ENCODE measurements around the gene GSAP.
A peak's percentile ranks its signal among the peaks of the same experiment; 100 is the strongest.

The GSAP gene

DNA sequence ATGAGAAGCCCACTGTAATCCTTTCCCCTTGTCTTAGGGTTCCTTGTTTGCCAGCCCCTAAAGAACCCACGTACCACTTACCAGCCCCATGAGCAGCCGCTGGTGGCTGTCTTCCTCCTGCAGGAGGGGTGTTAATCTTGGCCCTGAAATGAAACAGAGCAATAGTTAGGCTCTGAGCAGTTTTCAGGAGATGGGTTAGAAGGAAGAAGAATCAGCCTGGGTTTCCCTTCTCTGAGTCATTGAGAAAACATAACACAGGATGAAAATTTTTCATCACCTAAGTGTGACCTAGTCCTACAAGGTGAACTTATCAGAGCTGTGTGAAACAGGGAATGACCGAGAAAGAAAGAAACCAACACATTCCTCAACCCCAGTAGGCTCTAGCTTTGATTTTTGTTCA lies 90.0 kb downstream of the GSAP start:
- no peak for DNase-seq

DNA sequence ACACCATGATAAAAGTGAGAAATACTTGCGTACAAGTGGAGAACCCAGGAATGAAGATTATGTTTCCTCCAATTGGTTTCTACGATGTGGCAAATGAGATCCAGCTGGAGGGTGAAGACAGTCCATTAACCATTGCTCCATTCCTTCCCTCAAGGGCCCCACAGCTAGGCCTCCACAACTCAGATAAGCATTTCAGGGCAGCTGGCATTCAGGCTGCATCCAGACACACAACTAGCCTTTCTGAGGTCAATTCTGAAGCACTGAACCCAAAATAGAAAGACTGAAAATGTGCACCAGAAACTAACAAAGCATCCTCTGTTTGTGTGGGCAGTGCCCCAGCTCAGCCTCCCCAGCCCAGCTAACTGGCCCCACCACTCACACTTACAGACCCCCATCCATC lies 94.8 kb downstream of the GSAP start:
- DNase-seq: no peak

DNA sequence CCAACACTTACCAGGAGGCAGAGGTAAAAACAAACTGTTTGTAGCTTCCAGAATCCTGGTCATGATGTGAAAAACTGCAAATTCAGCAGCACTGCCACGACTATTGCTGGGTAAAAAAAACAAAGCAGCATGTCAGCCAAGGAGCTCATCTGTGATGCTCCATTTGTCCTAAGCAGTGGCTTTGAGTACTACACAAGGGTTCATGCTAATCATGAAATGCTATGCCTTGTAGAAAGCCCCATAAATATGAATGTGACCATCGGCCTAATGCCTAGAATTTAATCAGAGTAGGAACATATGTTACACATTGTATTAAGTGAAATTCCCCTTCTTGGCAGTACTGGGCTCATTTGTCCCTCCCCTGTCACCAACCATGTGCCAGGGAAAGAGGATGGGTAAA lies 95.4 kb downstream of the GSAP start:
- no peak for DNase-seq

DNA sequence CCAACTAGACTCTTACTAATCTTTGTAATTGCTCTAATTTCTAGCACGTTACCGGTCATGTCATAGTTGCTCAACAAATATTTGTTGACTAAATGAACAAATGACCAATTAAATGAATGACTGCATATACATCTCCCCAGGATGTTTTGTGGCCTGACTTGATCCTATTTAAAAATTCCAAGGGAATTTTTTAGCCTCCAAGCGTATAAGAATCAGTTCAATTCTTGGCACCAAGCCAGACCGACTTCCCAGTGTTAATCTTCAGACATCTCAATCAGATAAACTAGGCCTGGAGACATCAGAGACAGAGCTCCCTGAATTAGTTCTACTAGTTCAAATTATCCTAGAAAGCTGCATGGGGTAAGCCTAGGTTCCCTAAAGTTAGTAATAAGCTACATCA lies 96.0 kb downstream of the GSAP start:
- DNase-seq: no peak

DNA sequence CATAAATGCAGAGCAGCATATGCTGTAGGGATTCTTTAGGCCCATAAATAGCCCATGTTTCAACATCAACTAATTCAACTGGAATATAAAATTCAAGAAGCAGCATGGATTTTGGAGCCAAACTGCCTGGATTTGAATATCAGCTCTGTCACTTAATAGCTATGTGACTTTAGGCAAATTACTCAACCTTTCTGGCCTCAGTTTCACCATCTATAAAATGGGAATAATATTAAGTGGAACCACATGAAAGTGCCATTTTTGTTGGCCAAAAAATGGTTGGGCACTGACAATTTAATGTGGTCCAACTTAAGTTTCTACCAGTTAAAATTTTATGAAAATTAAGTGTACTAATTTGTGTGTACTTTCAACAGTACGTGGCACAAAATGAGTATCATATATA lies 98.1 kb downstream of the GSAP start:
- no peak for DNase-seq

DNA sequence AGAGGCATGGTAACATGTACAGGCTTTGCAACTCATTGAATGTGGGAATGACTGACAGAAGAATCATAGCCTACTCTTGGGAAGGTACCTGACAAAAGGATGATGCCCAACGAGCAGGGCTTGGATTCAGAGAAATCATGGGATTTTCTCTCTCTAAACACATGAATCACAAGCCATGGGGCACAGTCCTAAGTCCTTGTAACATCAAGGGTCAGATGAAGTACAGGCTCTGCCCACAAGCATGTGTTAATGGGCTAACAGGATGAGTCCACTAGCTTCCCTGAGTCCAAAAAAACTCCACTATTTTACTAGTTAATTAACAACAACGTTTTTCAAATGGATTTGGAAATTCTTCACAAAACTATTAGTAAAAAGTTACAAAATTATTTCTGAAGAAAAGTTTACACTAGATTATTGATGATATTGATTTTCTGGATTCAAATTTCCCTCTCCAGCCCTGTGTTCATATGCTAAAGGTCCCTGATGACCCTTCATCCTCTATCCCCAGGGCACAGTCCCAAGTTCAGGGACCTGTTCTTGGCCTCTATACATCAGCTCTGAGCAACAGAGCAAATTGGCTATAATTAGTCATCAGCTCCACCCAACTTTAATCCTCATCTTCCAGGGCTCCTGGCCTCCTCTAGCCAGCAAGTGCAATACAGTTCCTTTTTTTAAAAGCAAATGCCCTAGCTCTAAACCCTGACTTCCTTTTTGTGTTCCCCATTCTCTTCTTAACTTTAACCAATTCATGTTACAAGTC lies 99.8 kb downstream of the GSAP start:
- DNase-seq: no peak

DNA sequence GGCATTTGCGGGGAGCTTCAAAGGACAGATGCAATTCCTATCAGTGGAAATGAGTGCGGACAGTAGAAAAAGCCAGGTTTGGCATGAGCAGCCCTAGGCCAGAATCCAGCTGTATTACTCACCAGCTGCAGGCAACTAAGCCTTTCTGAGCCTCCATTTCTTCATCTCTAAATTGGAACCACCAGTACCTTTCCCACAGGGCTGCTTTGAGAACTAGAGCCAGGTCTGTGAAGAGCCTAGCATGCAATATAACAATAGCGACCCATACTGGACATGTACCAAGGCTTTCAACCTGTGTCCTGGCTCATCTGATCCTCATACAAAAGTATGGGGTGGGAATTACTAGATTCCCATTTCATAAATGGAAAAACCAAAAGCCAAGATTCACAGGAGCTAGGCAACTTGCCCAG lies 101.0 kb downstream of the GSAP start:
- peak in 1 of 3 experiments; percentile 7 for DNase-seq

DNA sequence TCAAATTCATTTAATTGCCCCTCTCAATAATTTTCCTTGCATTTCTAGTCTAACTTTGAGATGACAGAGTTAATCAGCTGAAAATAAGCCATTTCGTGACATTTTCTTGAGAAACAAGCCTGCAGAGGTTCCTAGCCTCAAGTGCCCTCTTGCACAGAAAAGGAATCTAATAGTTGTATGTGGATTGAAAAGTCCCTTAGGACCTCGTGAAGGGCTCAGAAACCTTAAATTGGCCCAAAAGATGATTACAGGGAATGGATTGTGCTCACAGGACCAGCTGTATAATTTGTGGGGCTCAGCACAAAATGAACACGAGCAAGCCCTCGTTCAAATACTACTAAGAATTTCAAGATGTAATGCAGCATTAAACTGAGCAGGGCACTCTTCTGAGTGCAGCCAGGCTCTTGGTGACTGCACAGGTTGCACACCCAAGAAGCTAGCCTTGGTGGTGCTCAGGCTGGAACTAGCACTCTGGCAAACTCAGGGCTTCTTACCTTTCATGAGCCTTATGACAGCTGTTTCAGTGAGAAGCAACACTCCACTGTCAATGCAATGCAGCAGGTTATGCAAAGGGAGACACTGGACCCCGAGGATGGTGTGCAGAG lies 102.2 kb downstream of the GSAP start:
- DNase-seq: no peak

DNA sequence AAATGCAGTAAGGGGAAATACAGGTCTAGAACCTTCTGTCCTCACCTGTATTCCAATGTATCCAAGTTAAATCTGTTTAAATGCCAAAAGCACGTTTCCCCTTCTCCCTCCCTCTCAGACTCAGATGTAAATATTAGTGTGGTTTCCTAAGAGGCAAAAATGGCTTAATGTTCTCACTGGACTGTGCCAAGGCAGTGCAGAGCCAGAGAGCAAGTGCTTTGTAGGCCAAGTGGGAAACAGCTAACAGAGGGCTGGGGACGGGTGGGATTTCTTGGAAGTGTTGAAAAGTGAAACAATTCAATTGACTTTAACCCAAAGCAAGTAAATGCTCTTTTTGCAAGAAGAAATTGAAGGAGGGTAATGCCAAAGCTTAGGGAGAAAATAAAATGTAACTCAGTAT lies 103.1 kb downstream of the GSAP start:
- no peak for DNase-seq

DNA sequence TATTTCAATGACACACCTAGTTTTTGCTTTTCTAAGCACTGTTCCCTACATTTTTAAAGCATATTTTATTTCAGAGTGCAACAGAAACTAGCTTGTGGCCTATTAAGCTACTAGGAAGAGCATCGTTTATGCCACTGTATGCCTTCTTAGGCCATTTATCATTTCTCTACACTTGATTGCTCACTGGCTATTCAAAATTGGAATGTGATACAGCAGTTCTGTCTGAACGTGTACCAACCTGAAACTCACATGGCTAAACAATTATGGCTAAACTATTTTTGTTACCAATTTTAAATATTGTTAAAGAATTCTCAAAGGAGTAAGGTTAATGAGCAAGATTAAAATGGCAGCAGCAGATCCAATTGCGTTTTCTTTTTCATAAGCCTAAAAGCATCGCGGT lies 105.2 kb downstream of the GSAP start:
- DNase-seq: peak in 1 of 3 experiments; percentile 29

DNA sequence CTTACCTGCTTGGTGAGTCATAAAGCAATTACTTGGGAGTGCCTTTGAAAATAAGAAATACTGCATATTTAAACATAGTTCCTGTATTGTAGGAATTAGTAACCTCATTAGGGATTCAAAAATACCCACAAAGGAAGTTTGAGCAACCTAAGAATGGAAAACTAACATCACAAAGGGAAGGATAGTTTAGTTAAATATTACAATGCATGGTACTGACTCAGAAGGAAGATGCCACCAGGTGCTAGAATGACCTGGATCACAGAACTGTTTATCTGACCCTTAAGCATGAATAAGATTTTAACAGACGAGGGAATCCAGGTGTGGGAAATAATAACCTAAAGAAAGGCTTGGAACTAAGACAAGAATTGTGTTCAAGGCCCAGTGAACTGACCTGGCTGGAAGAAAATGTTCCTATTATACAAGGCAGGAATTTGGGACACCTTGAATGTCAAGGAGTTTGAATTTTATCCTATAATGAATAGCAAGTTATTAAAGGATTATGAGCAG lies 106.4 kb downstream of the GSAP start:
- DNase-seq: no peak

DNA sequence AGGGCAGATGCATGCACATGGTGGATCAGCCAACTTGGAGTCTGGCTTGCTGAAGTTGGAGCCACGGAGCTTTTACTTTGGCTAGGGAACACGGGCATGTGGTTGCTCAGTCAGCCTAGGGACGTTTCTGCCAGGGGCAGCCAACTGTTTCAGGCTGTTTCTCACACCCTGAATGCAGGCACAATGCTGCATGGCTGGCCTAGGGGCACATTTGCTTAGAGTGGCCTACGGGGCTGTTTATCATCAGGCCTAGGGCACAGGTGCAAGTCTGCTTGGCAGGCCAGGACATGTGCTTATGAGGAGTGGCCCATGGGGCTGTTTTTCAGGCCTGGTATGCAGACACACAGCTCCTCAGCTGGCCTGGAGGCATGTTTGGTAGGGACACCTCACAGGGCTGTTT lies 107.4 kb downstream of the GSAP start:
- no peak for DNase-seq

DNA sequence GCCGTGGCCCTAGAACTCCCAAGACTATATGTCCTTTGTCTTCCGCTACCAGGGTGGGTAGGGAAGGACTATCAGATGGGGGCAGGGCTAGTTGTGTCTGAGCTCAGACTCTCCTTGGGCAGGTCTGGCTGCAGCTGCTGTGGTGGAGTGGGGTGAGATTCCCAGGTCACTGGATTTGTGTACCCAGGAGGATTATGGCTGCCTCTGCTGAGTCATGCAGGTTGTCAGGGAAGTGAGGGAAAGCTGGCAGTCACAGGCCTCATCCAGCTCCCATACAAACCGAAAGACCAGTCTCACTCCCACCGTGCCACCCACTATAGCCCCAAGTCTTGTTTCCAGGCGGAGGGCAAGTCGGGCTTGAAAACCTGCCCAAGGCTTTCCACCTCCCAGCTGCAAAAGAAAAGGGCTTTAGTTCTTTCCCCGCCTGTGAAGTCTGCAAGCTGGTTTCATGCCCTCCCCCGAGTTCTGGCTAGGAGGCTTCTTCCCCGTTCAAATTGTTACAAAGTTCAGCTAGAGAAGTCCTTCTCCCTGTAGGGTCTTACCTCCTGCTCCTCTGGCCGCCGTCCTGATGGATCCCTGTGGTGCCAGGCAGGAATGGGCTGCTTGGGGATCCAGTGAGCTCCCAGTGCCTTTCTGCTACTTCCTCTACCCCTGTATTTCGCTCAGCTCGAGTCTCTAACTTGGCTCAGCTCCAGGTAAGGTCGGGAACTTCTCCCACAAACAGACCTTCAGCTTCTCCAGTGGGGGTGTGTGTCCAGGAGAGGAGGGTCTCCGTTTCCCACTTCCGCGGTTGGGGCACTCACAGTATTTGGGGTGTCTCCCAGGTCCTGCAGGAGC lies 109.7 kb downstream of the GSAP start:
- no peak for DNase-seq

DNA sequence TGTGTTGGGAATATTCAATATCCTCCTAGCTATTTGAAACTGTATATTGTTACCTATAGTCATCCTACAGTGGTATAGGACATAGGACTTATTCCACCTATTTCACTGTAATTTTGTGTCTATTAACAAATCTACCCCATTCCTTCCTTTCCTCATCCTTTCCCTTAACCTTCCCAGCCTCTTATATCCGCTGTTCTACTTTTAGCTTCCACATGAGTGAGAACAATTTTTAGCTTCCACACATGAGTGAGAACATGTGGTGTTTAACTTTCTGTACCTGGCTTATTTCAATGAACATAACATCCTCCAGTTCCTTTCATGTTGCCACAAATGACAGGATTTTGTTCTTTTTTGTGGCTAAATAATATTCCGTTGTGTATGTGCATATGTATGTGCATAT lies 120.6 kb downstream of the GSAP start:
- no peak for DNase-seq

DNA sequence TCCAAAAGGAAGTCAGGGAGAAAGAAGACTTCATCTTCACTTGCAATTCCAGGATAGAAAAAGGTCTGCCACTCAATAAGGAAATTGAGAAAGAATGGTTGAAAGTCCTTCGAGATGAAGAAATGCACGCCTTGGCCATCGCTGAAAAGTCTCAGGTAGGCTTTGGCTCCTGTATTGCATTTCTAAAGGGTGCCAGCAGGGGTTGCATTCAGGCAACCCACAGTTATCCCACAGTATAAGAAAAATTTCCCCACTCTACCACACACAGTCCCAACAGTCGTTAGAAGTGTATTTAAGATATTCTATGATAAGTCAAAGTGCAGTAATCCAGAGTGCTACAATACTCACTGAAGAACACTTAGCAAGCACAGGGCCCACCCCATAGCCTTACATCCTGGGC lies 123.1 kb downstream of the GSAP start:
- no peak for DNase-seq

DNA sequence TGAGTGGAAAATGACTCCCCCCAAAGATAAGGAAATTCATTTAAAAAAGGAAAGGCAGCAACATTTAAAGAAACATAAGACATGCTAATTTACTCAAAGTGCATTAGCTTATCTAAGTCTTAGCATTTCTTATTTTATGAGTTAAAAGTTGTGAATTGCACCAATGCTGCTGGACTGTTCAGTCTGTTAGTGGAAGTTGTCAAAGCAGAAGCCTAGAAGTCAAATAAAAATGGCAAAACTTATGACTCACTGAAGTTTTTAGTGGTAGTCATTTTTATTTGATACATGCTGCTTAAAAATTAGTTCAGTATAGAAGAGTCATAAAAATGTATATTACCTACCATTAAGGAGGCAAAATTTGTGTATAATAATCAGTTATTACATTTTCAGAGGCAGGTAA lies 125.7 kb downstream of the GSAP start:
- DNase-seq: no peak

DNA sequence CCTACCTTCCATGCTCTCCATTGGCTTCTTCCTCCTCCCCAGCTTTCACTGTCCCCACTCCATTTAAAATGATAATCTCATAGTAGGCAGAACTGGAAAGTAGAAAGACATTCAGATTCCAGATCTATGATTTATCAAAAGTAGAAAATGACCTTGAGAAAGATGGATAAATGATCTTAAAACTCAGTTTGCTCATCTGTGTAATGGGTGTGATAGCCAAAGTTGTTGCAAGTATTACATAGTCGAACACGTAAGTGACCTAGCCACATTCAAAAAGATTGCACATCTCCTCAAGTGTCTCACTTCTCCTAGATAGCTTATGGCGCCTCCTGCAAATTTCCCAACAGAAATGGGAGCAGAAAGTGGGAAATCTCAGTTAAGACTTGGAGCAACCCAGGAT lies 126.8 kb downstream of the GSAP start:
- DNase-seq: no peak

DNA sequence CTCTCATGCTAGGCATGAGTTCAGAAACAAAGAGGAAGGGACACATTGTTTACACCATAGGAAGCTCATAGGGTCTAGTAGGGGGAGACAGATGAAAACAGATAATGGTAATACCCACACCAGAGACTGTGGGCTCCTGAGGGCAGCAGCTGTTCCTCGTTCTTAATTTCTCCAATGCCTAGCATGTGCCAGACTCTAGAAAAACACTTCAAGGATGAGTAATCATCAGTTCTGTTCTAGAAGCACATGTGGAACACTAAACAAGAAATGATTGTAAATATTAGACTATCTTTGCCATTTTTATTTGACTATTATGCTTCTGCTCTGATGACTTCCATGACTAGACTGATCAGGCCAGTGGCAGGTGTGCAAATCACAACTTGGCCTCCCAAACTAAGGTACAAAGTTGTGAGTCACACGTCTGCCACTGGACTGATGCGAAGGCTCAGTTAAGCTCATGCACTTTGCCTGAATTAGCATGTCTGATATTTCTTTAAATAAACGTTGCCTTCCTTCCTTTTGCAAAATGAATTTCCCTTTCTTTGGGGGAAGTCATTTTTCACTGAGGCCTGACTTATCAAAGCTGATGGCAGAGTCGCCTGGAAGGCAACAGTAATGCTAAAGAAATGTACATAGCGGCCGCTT lies 127.4 kb downstream of the GSAP start:
- DNase-seq: no peak

DNA sequence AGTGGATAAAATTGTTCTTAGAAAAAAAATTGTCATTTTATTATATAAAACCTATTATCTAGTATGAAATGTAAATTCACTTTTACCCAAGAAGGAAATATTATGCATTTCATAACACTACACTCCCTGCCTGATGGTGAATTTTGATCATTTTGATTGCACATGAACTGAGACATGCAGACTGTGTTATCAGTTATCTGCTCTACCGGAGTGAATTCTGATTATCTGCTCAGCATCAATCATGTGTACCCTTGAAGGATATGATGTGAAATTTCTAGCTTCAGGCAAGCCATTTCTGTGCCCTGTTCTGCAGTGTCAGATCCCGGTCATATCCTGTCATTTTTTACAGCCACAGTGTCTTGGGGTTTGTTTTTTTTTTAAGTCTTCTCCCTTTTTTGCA lies 131.5 kb downstream of the GSAP start:
- no peak for DNase-seq

DNA sequence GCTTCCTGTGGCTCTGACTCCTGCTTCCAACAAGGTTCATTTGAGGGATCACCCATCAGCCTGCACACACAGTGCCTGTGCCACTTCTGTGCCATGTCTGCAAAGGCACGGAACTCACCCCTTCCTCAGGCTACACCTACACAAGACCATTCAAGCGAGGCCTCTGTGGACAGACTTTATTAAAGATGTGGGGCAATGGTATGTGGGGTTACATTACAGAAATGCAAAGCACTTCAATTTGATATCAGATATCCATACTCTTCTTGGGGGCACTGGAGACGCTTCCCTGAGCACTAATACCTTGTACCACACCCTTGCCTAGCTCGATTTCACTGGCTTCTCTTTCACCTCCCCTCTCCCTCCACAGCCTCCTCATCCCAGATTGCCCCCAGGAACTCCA lies 132.1 kb downstream of the GSAP start:
- DNase-seq: no peak

DNA sequence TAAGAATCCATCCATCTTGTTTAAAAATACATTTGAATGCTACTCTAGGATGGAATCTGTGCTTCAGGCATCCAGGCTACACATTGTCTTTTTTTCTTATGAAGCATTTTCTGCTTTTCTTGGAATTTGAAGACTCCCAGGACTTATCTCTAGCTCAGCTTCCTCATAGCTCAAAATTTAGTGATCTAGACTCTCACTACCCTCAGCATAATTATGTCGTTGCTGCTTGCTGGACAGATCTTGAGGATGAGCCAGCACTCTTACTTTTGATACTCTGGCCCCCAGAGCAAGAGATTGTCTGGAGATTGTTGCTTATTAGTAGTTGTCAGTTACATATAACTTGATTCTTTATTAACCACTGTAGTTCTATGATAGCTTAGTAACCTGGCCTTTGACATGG lies 133.3 kb downstream of the GSAP start:
- DNase-seq: no peak

DNA sequence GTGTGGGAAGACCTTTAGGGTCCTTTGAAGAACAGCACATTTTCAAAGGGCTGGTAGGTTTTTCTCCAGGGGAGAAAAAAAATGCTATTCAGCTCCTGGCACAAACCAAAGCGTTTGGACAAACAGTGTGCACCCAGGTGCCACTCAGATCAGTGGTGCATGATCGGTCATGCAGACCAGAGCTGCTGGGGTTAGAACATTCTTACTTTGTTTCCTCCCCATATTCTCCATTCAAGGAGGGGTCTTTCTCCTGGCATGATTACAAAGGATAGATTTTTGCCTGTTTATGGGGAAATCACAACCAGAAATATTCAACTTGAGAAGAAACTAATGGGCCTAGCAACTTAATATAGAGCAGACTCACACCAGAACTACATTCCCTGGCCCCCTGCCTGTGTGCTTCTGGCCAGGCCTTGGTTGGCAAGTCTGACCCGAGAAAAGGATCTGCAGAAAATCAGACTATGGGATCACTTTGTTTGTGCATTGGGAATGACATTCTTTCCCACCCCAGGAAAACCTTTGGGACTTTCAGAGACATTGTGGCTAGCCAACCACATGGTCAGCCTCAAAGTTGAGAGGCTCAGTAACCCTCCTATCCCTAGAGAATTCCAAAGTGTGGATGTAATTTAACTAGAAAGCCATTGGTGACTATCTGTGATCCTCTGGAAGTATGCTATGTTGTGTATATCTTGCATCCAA lies 134.2 kb downstream of the GSAP start:
- no peak for DNase-seq

DNA sequence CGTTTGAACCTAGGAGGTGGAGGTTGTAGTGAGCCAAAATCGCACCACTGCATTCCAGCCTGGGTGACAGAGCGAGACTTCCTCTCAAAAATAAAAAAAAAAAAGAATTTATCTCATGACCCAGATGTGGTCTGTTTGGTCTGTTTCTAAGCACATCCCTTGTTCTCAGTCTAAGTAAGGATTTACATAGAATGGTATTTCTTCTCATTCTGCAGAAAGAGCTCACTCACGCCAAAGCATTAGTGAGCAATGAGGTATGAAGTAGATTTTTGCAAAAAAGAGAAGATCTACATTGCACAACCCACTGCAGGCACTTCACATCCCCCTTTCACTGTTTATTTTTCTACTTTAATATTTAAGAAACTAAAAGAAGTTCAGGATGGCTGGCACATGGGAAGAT lies 140.0 kb downstream of the GSAP start:
- no peak for DNase-seq
